Neural cell (in vitro differentiated cells): ENCODE results near the gene PPFIBP2.

Experiments used
- EP300 ChIP-seq: fragments of 450-650 bp; conservative IDR thresholded peaks from 2 replicates; pipeline ENCODE4 v1.6.1; 2014; ENCODE audit warnings: antibody characterized with exemption, mild to moderate bottlenecking, moderate library complexity; ENCODE audit not compliant: poor library complexity, severe bottlenecking
- EZH2 ChIP-seq: fragments of 200-600, 300-800 bp; shearing (Covaris generic), sonication (generic); IDR thresholded peaks from 2 replicates; pipeline ENCODE4 v1.6.1; 2014; ENCODE audit warnings: antibody characterized with exemption, low read length, borderline replicate concordance, mild to moderate bottlenecking; ENCODE audit not compliant: insufficient read depth, poor library complexity, severe bottlenecking
- MXI1 ChIP-seq: fragments of 450-650 bp; conservative IDR thresholded peaks from 2 replicates; pipeline ENCODE4 v1.6.1; 2014; ENCODE audit warnings: antibody characterized with exemption, mild to moderate bottlenecking; ENCODE audit not compliant: poor library complexity, severe bottlenecking
- POLR2AphosphoS5 ChIP-seq: IDR thresholded peaks from 2 replicates; pipeline ENCODE4 v1.6.1; 2012
- TAF1 ChIP-seq: IDR thresholded peaks from 2 replicates; pipeline ENCODE4 v1.6.1; 2012; ENCODE audit warnings: low read depth
- TF ChIP-seq, protein P1 (sequence below): fragments of 450-650 bp; IDR thresholded peaks from 2 replicates; pipeline ENCODE4 v1.5.1; 2014; ENCODE audit warnings: antibody characterized with exemption, mild to moderate bottlenecking, moderate library complexity; ENCODE audit not compliant: poor library complexity, severe bottlenecking
- TF ChIP-seq, protein P2 (sequence below): IDR thresholded peaks from 2 replicates; pipeline ENCODE4 v1.6.1; 2012; ENCODE audit warnings: borderline replicate concordance

DNA sequence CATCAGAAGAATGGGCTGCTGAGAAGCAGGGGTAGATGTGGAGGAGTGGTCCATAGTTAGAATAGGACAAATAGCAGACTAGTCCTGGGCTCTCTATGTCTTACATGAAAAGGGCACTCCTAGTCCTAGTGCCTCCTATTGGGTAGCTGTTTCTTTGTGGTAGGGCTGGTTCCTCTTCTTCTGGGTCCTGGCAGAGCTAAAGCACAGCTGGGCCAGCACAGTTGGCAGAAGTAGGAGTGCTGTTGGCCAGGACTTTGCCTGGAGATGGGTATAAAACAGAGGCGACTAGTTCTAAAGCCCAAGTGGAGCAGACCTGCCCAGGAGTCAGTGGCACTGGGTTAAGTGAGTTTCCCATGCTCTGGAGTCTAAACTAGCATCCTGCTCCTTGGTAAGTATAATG is 55.2 kb downstream of the PPFIBP2 start:
- TF ChIP-seq, protein P1, sequence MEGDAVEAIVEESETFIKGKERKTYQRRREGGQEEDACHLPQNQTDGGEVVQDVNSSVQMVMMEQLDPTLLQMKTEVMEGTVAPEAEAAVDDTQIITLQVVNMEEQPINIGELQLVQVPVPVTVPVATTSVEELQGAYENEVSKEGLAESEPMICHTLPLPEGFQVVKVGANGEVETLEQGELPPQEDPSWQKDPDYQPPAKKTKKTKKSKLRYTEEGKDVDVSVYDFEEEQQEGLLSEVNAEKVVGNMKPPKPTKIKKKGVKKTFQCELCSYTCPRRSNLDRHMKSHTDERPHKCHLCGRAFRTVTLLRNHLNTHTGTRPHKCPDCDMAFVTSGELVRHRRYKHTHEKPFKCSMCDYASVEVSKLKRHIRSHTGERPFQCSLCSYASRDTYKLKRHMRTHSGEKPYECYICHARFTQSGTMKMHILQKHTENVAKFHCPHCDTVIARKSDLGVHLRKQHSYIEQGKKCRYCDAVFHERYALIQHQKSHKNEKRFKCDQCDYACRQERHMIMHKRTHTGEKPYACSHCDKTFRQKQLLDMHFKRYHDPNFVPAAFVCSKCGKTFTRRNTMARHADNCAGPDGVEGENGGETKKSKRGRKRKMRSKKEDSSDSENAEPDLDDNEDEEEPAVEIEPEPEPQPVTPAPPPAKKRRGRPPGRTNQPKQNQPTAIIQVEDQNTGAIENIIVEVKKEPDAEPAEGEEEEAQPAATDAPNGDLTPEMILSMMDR = no peak
- TF ChIP-seq EZH2 = no peak
- TF ChIP-seq, protein P2, sequence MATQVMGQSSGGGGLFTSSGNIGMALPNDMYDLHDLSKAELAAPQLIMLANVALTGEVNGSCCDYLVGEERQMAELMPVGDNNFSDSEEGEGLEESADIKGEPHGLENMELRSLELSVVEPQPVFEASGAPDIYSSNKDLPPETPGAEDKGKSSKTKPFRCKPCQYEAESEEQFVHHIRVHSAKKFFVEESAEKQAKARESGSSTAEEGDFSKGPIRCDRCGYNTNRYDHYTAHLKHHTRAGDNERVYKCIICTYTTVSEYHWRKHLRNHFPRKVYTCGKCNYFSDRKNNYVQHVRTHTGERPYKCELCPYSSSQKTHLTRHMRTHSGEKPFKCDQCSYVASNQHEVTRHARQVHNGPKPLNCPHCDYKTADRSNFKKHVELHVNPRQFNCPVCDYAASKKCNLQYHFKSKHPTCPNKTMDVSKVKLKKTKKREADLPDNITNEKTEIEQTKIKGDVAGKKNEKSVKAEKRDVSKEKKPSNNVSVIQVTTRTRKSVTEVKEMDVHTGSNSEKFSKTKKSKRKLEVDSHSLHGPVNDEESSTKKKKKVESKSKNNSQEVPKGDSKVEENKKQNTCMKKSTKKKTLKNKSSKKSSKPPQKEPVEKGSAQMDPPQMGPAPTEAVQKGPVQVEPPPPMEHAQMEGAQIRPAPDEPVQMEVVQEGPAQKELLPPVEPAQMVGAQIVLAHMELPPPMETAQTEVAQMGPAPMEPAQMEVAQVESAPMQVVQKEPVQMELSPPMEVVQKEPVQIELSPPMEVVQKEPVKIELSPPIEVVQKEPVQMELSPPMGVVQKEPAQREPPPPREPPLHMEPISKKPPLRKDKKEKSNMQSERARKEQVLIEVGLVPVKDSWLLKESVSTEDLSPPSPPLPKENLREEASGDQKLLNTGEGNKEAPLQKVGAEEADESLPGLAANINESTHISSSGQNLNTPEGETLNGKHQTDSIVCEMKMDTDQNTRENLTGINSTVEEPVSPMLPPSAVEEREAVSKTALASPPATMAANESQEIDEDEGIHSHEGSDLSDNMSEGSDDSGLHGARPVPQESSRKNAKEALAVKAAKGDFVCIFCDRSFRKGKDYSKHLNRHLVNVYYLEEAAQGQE = no peak
- TF ChIP-seq TAF1 = no peak
- no peak for TF ChIP-seq POLR2AphosphoS5
- TF ChIP-seq MXI1 = no peak
- TF ChIP-seq EP300 = no peak
